ENCODE results near the gene JCAD. TPM values are rescaled to one million over a fixed set of nuclear protein-coding genes. Genes with fewer than 3 reads are reported as not detected.

JCAD gene
- total and polyA plus RNA-seq, 10 of the 15 experiments (the other 5 are each of a cell fraction or from before 2014, with no cell fraction given) = 0.28 TPM; not detected in 9

DNA sequence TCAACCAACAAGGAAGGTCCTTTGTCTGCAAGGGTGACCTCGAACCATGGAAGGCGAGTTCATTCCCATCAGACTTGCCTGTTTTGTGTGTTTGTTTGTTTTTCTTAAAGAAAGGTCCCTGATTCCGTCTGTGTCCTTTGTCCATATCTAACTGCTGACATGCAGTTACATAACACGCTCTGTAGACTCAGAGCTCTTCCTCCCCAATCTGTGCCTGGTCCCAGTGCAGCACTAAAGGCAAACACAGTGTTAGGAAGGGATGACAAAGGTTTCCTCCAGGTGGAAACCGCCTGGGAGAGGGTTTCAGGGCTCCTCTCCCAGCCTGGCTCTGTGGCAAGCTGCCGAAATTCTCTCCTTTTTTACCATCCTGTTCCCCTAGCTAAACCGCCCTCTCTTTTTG lies 13.4 kb downstream of the JCAD start:
- in situ Hi-C loops (cut with MboI) = no loop called here
- POLR2A ChIA-PET = no interaction called here
- H3K9me3 ChIP-seq (replicated peaks; ENCODE audit: control insufficient read depth, insufficient read depth, low read length) = no peaks in the 10 kb centered on the region
- ATAC-seq = no peak
- no peak overlapping the region for H3K4me3 ChIP-seq
- intact Hi-C loops (cut with micrococcal nuclease; ENCODE audit: unreplicated experiment) = no loop called here
- no peaks in the 10 kb centered on the region for H3K36me3 ChIP-seq (ENCODE audit: control insufficient read depth in 2 of 2, insufficient read depth in 2 of 2, low read length in 1 of 2)
- RAD21 ChIA-PET (ENCODE audit: unreplicated experiment) = no interaction called here
- no peak for FAIRE-seq
- 52% methylated on average over 7 of the region's 7 CpGs for WGBS (ENCODE audit: insufficient coverage, insufficient replicate concordance, low lambda C conversion rate, missing lambda C conversion rate)
- no peak for DNase-seq (ENCODE audit: low read depth, low spot score)
- no peaks in the 10 kb centered on the region for H3K79me2 ChIP-seq (ENCODE audit: control insufficient read depth, insufficient read depth, low read length)
- H2AFZ ChIP-seq (ENCODE audit: control insufficient read depth, low read depth, low read length) = no peak overlapping the region
- BruUV-seq (replicated peaks) = no TSS peak
- H4K20me1 ChIP-seq (ENCODE audit: control insufficient read depth, insufficient read depth) = no peaks in the 10 kb centered on the region
- TF ChIP-seq BHLHE40 (IDR thresholded peaks at IDR 0.05; ENCODE audit: borderline replicate concordance in 1 of 2, low read depth in 2 of 2, low read length in 1 of 2) = no peak
- no peak for TF ChIP-seq GABPA (IDR thresholded peaks at IDR 0.05; ENCODE audit: low read depth)
- no peak for TF ChIP-seq HDGF (IDR thresholded peaks at IDR 0.05)
- no peak for TF ChIP-seq LARP7 (IDR thresholded peaks at IDR 0.05)
- no peak for TF ChIP-seq HDAC2 (IDR thresholded peaks at IDR 0.05)
- TF ChIP-seq RELA (IDR thresholded peaks at IDR 0.05; ENCODE audit: borderline replicate concordance, partially characterized antibody) = no peak
- no peak for TF ChIP-seq POLR2AphosphoS5 (IDR thresholded peaks at IDR 0.05; ENCODE audit: low read length)
- TF ChIP-seq, protein P1, sequence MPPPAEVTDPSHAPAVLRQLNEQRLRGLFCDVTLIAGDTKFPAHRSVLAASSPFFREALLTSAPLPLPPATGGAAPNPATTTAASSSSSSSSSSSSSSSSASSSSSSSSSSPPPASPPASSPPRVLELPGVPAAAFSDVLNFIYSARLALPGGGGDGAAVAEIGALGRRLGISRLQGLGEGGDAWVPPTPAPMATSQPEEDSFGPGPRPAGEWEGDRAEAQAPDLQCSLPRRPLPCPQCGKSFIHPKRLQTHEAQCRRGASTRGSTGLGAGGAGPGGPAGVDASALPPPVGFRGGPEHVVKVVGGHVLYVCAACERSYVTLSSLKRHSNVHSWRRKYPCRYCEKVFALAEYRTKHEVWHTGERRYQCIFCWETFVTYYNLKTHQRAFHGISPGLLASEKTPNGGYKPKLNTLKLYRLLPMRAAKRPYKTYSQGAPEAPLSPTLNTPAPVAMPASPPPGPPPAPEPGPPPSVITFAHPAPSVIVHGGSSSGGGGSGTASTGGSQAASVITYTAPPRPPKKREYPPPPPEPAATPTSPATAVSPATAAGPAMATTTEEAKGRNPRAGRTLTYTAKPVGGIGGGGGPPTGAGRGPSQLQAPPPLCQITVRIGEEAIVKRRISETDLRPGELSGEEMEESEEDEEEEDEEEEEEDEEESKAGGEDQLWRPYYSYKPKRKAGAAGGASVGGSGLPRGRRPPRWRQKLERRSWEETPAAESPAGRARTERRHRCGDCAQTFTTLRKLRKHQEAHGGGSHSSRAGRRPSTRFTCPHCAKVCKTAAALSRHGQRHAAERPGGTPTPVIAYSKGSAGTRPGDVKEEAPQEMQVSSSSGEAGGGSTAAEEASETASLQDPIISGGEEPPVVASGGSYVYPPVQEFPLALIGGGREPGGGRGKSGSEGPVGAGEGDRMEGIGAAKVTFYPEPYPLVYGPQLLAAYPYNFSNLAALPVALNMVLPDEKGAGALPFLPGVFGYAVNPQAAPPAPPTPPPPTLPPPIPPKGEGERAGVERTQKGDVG (CRISPR knock-in tag; IDR thresholded peaks at IDR 0.05) = no peak
- TF ChIP-seq ASH2L (IDR thresholded peaks at IDR 0.05; ENCODE audit: borderline replicate concordance, low read depth) = no peak
- no peak for TF ChIP-seq TCF3 (IDR thresholded peaks at IDR 0.05; ENCODE audit: borderline replicate concordance, insufficient read depth, low read depth, low read length)
- no peak for TF ChIP-seq SMARCA5 (IDR thresholded peaks at IDR 0.05)
- TF ChIP-seq, protein P2, sequence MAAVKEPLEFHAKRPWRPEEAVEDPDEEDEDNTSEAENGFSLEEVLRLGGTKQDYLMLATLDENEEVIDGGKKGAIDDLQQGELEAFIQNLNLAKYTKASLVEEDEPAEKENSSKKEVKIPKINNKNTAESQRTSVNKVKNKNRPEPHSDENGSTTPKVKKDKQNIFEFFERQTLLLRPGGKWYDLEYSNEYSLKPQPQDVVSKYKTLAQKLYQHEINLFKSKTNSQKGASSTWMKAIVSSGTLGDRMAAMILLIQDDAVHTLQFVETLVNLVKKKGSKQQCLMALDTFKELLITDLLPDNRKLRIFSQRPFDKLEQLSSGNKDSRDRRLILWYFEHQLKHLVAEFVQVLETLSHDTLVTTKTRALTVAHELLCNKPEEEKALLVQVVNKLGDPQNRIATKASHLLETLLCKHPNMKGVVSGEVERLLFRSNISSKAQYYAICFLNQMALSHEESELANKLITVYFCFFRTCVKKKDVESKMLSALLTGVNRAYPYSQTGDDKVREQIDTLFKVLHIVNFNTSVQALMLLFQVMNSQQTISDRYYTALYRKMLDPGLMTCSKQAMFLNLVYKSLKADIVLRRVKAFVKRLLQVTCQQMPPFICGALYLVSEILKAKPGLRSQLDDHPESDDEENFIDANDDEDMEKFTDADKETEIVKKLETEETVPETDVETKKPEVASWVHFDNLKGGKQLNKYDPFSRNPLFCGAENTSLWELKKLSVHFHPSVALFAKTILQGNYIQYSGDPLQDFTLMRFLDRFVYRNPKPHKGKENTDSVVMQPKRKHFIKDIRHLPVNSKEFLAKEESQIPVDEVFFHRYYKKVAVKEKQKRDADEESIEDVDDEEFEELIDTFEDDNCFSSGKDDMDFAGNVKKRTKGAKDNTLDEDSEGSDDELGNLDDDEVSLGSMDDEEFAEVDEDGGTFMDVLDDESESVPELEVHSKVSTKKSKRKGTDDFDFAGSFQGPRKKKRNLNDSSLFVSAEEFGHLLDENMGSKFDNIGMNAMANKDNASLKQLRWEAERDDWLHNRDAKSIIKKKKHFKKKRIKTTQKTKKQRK (IDR thresholded peaks at IDR 0.05; ENCODE audit: low read depth, low read length) = no peak
- TF ChIP-seq, protein P3, sequence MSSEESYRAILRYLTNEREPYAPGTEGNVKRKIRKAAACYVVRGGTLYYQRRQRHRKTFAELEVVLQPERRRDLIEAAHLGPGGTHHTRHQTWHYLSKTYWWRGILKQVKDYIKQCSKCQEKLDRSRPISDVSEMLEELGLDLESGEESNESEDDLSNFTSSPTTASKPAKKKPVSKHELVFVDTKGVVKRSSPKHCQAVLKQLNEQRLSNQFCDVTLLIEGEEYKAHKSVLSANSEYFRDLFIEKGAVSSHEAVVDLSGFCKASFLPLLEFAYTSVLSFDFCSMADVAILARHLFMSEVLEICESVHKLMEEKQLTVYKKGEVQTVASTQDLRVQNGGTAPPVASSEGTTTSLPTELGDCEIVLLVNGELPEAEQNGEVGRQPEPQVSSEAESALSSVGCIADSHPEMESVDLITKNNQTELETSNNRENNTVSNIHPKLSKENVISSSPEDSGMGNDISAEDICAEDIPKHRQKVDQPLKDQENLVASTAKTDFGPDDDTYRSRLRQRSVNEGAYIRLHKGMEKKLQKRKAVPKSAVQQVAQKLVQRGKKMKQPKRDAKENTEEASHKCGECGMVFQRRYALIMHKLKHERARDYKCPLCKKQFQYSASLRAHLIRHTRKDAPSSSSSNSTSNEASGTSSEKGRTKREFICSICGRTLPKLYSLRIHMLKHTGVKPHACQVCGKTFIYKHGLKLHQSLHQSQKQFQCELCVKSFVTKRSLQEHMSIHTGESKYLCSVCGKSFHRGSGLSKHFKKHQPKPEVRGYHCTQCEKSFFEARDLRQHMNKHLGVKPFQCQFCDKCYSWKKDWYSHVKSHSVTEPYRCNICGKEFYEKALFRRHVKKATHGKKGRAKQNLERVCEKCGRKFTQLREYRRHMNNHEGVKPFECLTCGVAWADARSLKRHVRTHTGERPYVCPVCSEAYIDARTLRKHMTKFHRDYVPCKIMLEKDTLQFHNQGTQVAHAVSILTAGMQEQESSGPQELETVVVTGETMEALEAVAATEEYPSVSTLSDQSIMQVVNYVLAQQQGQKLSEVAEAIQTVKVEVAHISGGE (CRISPR knock-in tag; IDR thresholded peaks at IDR 0.05) = no peak
- peaks cover 3 to 10% of the 10 kb centered on the region in 2 experiments; a peak in 3 of 4 replicates for H3K27me3 ChIP-seq (replicated peaks in 1 of 2; ENCODE audit: control insufficient read depth in 2 of 2, insufficient read depth in 2 of 2, low read length in 1 of 2)
- CTCF ChIA-PET = no interaction called here
- SMC1A ChIA-PET (ENCODE audit: uncharacterized antibody, unreplicated experiment) = no interaction called here
- no peak overlapping the region for H3K4me2 ChIP-seq (ENCODE audit: control insufficient read depth, insufficient read depth)
- no peak overlapping the region for H3K9ac ChIP-seq (ENCODE audit: control insufficient read depth, insufficient read depth, low read length)
- H3K4me1 ChIP-seq (ENCODE audit: control insufficient read depth, insufficient read depth, low read length) = no peaks in the 10 kb centered on the region
- H3K27ac ChIP-seq (ENCODE audit: control insufficient read depth, insufficient read depth) = no peak overlapping the region

All from GM12878 (cell line).